GM19035 (cell line): Measurements from ENCODE around the gene CLEC16A.

Experiments
- ATAC-seq: cut with Tn5 transposase; IDR thresholded peaks from one replicate; pipeline ENCODE4 v1.9.1; 2021; ENCODE audit not compliant: unreplicated experiment

The CLEC16A gene, protein sequence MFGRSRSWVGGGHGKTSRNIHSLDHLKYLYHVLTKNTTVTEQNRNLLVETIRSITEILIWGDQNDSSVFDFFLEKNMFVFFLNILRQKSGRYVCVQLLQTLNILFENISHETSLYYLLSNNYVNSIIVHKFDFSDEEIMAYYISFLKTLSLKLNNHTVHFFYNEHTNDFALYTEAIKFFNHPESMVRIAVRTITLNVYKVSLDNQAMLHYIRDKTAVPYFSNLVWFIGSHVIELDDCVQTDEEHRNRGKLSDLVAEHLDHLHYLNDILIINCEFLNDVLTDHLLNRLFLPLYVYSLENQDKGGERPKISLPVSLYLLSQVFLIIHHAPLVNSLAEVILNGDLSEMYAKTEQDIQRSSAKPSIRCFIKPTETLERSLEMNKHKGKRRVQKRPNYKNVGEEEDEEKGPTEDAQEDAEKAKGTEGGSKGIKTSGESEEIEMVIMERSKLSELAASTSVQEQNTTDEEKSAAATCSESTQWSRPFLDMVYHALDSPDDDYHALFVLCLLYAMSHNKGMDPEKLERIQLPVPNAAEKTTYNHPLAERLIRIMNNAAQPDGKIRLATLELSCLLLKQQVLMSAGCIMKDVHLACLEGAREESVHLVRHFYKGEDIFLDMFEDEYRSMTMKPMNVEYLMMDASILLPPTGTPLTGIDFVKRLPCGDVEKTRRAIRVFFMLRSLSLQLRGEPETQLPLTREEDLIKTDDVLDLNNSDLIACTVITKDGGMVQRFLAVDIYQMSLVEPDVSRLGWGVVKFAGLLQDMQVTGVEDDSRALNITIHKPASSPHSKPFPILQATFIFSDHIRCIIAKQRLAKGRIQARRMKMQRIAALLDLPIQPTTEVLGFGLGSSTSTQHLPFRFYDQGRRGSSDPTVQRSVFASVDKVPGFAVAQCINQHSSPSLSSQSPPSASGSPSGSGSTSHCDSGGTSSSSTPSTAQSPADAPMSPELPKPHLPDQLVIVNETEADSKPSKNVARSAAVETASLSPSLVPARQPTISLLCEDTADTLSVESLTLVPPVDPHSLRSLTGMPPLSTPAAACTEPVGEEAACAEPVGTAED

GRCh38 chr16:10944249-10945064, at the start of gene CLEC16A:
TSS of gene CLEC16A (plus strand) at chr16:10944564. CDS start at chr16:10944718, 154 bp downstream.
- peak; percentile 67 for ATAC-seq

- ATAC-seq = no peak
These were observed 49.1 kb upstream of the CLEC16A start for GRCh38 chr16:10895053-10895946.

DNA sequence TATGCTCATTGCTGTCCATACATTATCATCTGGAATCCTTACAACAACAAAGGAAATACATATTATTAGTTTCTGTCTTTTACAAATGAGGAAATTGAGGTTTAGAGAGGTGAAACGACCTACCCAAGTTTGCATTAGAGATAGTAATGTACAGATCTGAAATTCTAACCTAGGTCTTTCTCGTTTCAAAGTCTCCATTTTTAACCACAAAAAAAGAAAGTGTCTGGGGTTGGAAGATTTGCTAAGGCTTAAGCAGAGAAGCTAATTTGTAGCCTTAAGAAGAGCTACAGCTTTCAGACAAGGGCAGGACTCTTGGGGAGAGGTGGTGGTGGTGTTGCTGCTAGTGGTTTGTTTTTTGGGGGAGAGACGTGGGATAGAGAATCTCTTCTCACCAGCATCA, 48.2 kb upstream of the CLEC16A start:
- ATAC-seq = no peak

DNA sequence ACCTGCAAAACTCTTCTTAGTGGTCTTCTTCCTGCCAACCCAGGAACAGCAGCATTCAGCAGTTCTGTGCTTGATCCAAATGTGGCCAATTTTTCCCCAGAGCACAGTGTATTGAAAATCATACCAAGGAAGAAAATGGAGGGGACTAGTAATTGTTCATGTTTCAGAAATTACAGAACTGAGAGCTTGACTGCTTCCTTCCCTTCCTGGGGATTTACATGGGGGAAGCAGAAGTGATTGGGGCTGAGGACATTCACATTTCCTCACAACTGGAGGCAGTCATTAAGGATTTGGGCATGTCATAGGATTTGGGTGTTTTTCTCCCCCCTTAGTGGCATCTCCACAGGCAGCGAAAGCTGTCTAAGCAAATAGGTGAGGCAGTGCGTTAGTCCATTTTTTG, 47.6 kb upstream of the CLEC16A start:
- ATAC-seq = no peak

DNA sequence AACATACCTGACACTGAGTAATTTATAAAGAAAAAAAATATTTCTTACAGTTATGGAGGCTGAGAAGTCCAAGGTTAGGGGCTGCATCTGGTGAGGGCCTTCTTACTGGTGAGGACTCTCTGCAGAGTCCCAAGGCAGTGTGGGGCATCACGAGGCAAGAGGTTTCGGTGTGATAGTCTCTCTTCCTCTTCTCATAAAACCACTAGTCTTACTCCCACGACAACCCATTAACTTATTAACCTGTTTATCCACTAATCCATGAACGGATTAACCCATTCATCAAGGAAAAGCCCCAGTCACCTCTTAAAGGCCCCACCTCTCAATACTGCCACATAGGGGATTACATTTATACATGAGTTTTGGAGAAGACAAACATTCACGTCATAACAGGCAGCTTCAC, 47.2 kb upstream of the CLEC16A start:
- ATAC-seq = peak; percentile 63

GRCh38 chr16:10902999-10903398, 41.4 kb upstream of the CLEC16A start:
- ATAC-seq = no peak

DNA sequence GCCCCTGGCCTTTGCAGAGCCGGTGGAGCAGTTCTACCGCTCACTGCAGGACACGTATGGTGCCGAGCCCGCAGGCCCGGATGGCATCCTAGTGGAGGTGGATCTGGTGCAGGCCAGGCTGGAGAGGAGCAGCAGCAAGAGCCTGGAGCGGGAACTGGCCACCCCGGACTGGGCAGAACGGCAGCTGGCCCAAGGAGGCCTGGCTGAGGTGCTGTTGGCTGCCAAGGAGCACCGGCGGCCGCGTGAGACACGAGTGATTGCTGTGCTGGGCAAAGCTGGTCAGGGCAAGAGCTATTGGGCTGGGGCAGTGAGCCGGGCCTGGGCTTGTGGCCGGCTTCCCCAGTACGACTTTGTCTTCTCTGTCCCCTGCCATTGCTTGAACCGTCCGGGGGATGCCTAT, 37.9 kb upstream of the CLEC16A start:
- no peak for ATAC-seq

DNA sequence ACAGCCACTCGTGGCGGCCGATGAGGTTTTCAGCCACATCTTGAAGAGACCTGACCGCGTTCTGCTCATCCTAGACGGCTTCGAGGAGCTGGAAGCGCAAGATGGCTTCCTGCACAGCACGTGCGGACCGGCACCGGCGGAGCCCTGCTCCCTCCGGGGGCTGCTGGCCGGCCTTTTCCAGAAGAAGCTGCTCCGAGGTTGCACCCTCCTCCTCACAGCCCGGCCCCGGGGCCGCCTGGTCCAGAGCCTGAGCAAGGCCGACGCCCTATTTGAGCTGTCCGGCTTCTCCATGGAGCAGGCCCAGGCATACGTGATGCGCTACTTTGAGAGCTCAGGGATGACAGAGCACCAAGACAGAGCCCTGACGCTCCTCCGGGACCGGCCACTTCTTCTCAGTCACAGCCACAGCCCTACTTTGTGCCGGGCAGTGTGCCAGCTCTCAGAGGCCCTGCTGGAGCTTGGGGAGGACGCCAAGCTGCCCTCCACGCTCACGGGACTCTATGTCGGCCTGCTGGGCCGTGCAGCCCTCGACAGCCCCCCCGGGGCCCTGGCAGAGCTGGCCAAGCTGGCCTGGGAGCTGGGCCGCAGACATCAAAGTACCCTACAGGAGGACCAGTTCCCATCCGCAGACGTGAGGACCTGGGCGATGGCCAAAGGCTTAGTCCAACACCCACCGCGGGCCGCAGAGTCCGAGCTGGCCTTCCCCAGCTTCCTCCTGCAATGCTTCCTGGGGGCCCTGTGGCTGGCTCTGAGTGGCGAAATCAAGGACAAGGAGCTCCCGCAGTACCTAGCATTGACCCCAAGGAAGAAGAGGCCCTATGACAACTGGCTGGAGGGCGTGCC, 37.2 kb upstream of the CLEC16A start:
- ATAC-seq = no peak

DNA sequence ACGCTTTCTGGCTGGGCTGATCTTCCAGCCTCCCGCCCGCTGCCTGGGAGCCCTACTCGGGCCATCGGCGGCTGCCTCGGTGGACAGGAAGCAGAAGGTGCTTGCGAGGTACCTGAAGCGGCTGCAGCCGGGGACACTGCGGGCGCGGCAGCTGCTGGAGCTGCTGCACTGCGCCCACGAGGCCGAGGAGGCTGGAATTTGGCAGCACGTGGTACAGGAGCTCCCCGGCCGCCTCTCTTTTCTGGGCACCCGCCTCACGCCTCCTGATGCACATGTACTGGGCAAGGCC, 36.7 kb upstream of the CLEC16A start:
- ATAC-seq = no peak

- no peak for ATAC-seq
These were observed 33.1 kb upstream of the CLEC16A start for GRCh38 chr16:10911267-10911666.

- no peak for ATAC-seq
These were observed 27.8 kb upstream of the CLEC16A start for GRCh38 chr16:10916534-10916933.

- no peak for ATAC-seq
These were observed 25.9 kb upstream of the CLEC16A start for GRCh38 chr16:10918294-10919002.

DNA sequence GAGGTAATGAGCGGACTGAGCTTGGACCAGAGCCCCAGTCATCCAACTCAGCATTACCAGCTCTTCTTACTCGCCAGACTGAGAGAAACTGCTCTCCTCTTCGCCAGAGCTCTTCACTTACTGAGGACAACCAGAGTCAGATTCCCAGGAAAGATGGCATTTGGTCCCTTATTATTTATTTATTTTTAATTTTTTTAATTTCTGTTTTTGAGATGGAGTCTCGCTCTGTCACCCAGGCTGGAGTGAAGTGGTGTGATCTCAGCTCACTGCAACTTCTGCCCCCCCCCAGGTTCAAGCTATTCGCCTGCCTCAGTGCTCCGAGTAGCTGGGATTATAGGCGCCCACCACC, 25.4 kb upstream of the CLEC16A start:
- ATAC-seq = no peak

DNA sequence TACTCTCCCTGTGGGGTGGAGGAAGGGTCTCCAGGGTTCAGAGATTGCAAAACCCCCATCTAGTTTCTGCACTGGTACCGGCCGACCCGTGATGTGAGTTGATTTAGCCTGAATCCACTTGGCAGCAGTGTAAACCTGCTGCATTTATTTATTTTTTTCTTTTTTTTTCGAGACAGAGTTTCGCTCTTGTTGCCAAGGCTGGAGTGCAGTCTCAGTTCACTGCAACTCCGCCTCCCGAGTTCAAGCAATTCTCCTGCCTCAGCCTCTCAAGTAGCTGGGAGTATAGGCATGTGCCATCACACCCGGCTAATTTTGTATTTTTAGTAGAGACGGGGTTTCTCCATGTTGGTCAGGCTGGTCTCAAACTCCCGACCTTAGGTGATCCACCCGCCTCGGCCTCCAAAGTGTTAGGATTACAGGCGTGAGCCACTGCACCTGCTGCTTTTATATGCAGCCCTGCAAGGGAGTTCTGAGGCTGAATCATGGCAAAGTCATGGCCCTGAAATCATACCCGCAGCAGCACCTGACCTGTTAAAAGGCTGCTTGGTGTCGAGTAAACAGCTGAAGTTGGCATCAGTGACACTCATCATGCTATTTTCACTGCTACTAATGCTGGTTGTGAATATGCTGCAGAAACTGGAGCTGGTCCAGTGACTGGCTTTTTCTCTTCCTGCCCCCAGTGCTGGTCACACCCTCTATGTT, 23.5 kb upstream of the CLEC16A start:
- ATAC-seq = no peak

- ATAC-seq = no peak
These were observed 22.6 kb upstream of the CLEC16A start for GRCh38 chr16:10921536-10922327.

- ATAC-seq = no peak
These were observed 21.8 kb upstream of the CLEC16A start for GRCh38 chr16:10922328-10923145.
